ENCODE data around the gene ACOXL.

Gene ACOXL

GRCh38 chr2:110740747-110741349, 8.5 kb downstream of the ACOXL start:
- no peak for TF ChIP-seq CTCF (IDR thresholded peaks at IDR 0.05; ENCODE audit: borderline replicate concordance, insufficient read depth, low read depth, low read length)
- no peak overlapping the region for H3K4me3 ChIP-seq (ENCODE audit: low read depth, low read length)

GRCh38 chr2:110741491-110741980, 9.2 kb downstream of the ACOXL start:
- no peak for TF ChIP-seq CTCF (IDR thresholded peaks at IDR 0.05; ENCODE audit: borderline replicate concordance, insufficient read depth, low read depth, low read length)
- no peak overlapping the region for H3K4me3 ChIP-seq (ENCODE audit: low read depth, low read length)

- no peak overlapping the region for H3K4me3 ChIP-seq (ENCODE audit: low read depth, low read length)
- no peak for TF ChIP-seq CTCF (IDR thresholded peaks at IDR 0.05; ENCODE audit: borderline replicate concordance, insufficient read depth, low read depth, low read length)
Observed at GRCh38 chr2:110742412-110742811, 10.0 kb downstream of the ACOXL start.

- no peak for TF ChIP-seq CTCF (IDR thresholded peaks at IDR 0.05; ENCODE audit: borderline replicate concordance, insufficient read depth, low read depth, low read length)
- H3K4me3 ChIP-seq (ENCODE audit: low read depth, low read length): no peak overlapping the region
Observed at GRCh38 chr2:110743600-110743999, 11.2 kb downstream of the ACOXL start.

GRCh38 chr2:110744429-110744828, 12.1 kb downstream of the ACOXL start:
- no peak for TF ChIP-seq CTCF (IDR thresholded peaks at IDR 0.05; ENCODE audit: borderline replicate concordance, insufficient read depth, low read depth, low read length)
- H3K4me3 ChIP-seq (ENCODE audit: low read depth, low read length): no peak overlapping the region

GRCh38 chr2:110745048-110745447, 12.7 kb downstream of the ACOXL start:
- TF ChIP-seq CTCF (IDR thresholded peaks at IDR 0.05; ENCODE audit: borderline replicate concordance, insufficient read depth, low read depth, low read length): no peak
- no peak overlapping the region for H3K4me3 ChIP-seq (ENCODE audit: low read depth, low read length)
